HG02981 (cell line): Measurements from ENCODE around the gene C9orf40.

ENCODE experiments used
- ATAC-seq: cut with Tn5 transposase; IDR thresholded peaks from one replicate; pipeline ENCODE4 v1.9.1; 2021; ENCODE audit warnings: mild to moderate bottlenecking, moderate library complexity; ENCODE audit not compliant: unreplicated experiment

Gene C9orf40

DNA sequence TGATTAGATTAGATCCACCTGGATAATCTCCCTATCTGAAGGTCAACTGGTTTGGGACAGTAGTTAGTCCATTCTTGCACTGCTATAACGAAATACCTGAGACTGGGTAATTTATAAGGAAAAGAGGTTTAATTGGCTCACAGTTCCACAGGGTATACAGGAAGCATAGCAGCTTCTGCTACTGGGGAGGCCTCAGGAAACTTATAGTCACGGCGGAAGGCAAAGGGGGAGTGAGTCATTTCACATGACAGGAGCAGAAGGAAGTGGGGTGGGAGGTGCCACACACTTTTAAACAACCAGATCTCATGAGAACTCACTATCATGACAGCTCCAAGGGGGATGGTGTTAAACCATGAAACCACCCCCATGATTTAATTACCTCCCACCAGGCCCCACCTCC is 9.9 kb downstream of the C9orf40 start:
- ATAC-seq: no peak

GRCh38 chr9:74940600-74940999 is 12.1 kb downstream of the C9orf40 start:
- no peak for ATAC-seq

DNA sequence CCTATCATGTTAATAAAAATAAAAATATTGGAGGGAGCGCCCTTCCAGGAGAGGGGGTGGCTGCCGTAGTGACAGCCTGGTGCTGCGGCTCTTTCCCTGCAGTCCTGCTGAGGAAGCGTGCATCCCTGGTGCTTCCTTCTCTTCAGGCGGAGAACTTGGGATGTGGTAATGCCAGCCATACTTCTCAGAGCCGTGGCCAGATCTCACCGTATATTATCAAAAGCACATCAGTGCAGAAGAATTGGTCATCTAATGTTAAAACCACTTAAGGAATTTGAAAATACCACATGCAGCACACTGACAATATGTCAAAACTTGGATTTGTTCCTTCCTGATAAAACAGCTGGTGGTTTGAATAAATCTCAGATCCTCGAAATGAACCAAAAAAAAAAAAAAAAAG is 17.7 kb downstream of the C9orf40 start:
- ATAC-seq: no peak

DNA sequence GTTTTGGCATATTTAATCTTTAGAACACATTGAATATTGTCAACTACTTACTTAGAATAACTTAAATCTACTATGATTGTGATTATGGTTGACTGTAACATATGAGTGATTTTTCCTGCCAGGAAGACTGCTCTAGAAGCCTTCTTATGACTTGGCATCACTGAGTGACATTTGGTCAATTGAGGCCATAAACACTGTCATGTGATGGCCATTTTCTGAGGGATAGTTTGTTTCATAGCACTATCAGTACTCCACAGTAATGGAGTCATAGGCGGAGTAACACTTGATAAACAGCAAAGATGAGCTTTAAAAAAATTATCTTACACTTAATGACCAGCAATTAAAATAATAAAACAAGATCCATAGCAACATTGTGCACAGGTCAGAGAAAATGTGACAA is 31.0 kb downstream of the C9orf40 start:
- no peak for ATAC-seq

- no peak for ATAC-seq
Measured at GRCh38 chr9:74920944-74921626, 31.6 kb downstream of the C9orf40 start.

DNA sequence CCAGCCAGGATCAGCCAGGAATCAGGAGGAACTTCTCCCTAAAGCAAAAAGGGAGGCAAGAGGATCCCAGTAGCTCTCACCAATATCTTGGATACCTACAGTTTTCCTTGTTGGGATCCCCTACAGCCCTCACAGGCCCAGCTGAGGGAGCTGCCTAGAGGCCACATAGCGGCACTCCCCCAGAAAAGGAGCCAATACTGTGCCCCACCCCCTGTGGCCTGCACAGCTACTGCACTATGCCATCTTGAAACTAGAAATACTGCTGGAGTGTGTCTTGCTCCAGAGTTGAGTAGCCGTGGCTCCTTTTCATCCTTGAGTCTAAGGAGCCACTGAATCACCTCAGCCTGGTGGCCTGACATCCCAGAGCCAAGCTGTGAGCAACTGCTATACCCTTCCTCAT is 42.7 kb downstream of the C9orf40 start:
- ATAC-seq: no peak

GRCh38 chr9:74908665-74909064 is 44.0 kb downstream of the C9orf40 start:
- ATAC-seq: no peak

- no peak for ATAC-seq
Measured at GRCh38 chr9:74907085-74907484, 45.6 kb downstream of the C9orf40 start.

- ATAC-seq: no peak
Measured at GRCh38 chr9:74901001-74901400, 51.7 kb downstream of the C9orf40 start.
